ENCODE results near the gene GJB4.
"Not testable (repeated sequence)": the region's sequence is repeated elsewhere in the genome, so short reads cannot be mapped to it uniquely, and the experiment has no call there.

GJB4 gene

GRCh38 chr1:34810781-34811180 lies 51.2 kb downstream of the GJB4 start:
- not testable (repeated sequence) for H3K18ac ChIP-seq (ENCODE audit: low read depth in 1 of 2, low read length in 2 of 2); DNase-seq; H3K27me3 ChIP-seq (ENCODE audit: control insufficient read depth in 1 of 2, insufficient read depth in 1 of 2, low read length in 2 of 2); H3K9me3 ChIP-seq (ENCODE audit: control insufficient read depth, low read length); H4K8ac ChIP-seq (ENCODE audit: low read length); H3K4me3 ChIP-seq (ENCODE audit: insufficient read depth in 1 of 2, low read depth in 1 of 2, low read length in 2 of 2); H2AK5ac ChIP-seq (ENCODE audit: low read length, severe bottlenecking); H2BK12ac ChIP-seq (ENCODE audit: low read length in 2 of 2); H2AFZ ChIP-seq (ENCODE audit: low read depth, low read length); H3K4me2 ChIP-seq (ENCODE audit: low read length, poor library complexity, severe bottlenecking); H3K36me3 ChIP-seq (ENCODE audit: control insufficient read depth in 1 of 2, insufficient read depth in 2 of 2, low read depth in 1 of 2, low read length in 2 of 2); H2BK15ac ChIP-seq (ENCODE audit: low read depth, poor library complexity, severe bottlenecking); H3K27ac ChIP-seq (ENCODE audit: low read length, poor library complexity, severe bottlenecking); H3K4me1 ChIP-seq (ENCODE audit: control insufficient read depth, insufficient read depth, low read depth, low read length); H3K9ac ChIP-seq (ENCODE audit: low read length); H3K4ac ChIP-seq (ENCODE audit: low read depth in 1 of 2, low read length in 2 of 2); H3K23ac ChIP-seq (ENCODE audit: low read length in 2 of 2); H2BK5ac ChIP-seq (ENCODE audit: low read depth, low read length, poor library complexity, severe bottlenecking); H3K14ac ChIP-seq (ENCODE audit: low read length in 2 of 2); H2BK120ac ChIP-seq (ENCODE audit: low read depth, low read length); H3K79me1 ChIP-seq (replicated peaks; ENCODE audit: low read length, poor library complexity, severe bottlenecking); H4K91ac ChIP-seq (ENCODE audit: low read length)
- no CpG with 5 or more reads among the region's 3 CpGs for WGBS
